Upper lobe of left lung (tissue), 6 donors: ENCODE measurements around the gene TMEM186. TPM values are rescaled to one million over a fixed set of nuclear protein-coding genes. Genes with fewer than 3 reads are reported as not detected.

Experiments used
- total RNA-seq, 6 donors: library from RNA; depleted of rRNA in 4 of 6; stranded (reverse); fragments of >200 nt in 4 of 6; gene quantifications; one replicate each; pipeline versions ENCODE4 v1.1.0 to v1.2.1, GENCODE V29; 2016 to 2021
- donor health status: DM: no; HTN: no; CAD: no; lungs with moderate emphysema.
- donor health status: DM: no; HTN: yes; CAD: no; lungs with severe emphysema.

TMEM186 gene
- total RNA-seq, 6 donors from 2014 or later, result 4.2 to 10.7 (median 6.9) TPM

Other genes starting within 250 kb of the TMEM186 start
- not detected for gene TMEM114, start 207.1 kb downstream of the TMEM186 start, total RNA-seq
- gene METTL22, start 175.9 kb downstream of the TMEM186 start, total RNA-seq, result 100 to 1,000 TPM in 1 of 6 donors, 10 to 100 TPM in 5; 22.3 to 118 (median 36.5) TPM
- 10 to 100 TPM in 2 of 6 donors, 1 to 10 TPM in 4; 4.7 to 22.0 (median 9.1) TPM for gene ABAT, start 123.0 kb downstream of the TMEM186 start, total RNA-seq
- 10 to 100 TPM; 27.2 to 37.1 (median 29.8) TPM for gene PMM2, start 200 bp upstream of the TMEM186 start, total RNA-seq
- gene CARHSP1, start 71.4 kb upstream of the TMEM186 start, total RNA-seq, result 100 to 1,000 TPM in 1 of 6 donors, 10 to 100 TPM in 5; 33.5 to 102 (median 75.3) TPM
- not detected for gene LITAFD, start 84.7 kb upstream of the TMEM186 start, total RNA-seq
- gene USP7, start 166.3 kb upstream of the TMEM186 start, total RNA-seq, result 100 to 1,000 TPM in 1 of 6 donors, 10 to 100 TPM in 5; 68.2 to 122 (median 72.2) TPM